B cell (primary cell): ENCODE results near the gene BRD4. TPM values are rescaled to one million over a fixed set of nuclear protein-coding genes. Genes with fewer than 3 reads are reported as not detected.

Source experiments
- ATAC-seq: fragments of 200-7000 bp; cut with Tn5 transposase; one replicate; pipeline ENCODE4 v1.10.0; 2021; ENCODE audit warnings: low read depth, mild to moderate bottlenecking, moderate number of reproducible peaks, moderate library complexity
- CTCF ChIA-PET: fragments of 350-600 bp; sonication (Branson Sonifier 250); formaldehyde crosslinking; loops from one replicate; lab custom pipeline; 2021; ENCODE audit warnings: antibody characterized with exemption, inconsistent platforms; lab: Charles Lee
- POLR2A ChIA-PET: fragments of 350-600 bp; sonication (Branson Sonifier 250); formaldehyde crosslinking; loops from one replicate; lab custom pipeline; 2021; ENCODE audit warnings: antibody characterized with exemption; lab: Charles Lee
- DNase-seq: peaks from one replicate; pipeline ENCODE4 v3.0.0; 2013
- H2AFZ ChIP-seq: 2 replicates; pipeline ENCODE4 v1.6.1; 2012; ENCODE audit warnings: mild to moderate bottlenecking, low read depth, low read length; ENCODE audit not compliant: insufficient read depth, poor library complexity, severe bottlenecking
- H3K27ac ChIP-seq, 2 donors: 1 replicate in 1 of 2; 2 replicates in 1 of 2; pipeline ENCODE4 v1.5.1; 2012 to 2013; ENCODE audit warnings: low read length in 2 of 2, mild to moderate bottlenecking in 2 of 2, moderate library complexity in 1 of 2
- H3K27me3 ChIP-seq, 4 experiments: fragments of 200-600 bp in 1 of 4; sonication (generic) in 1 of 4; replicated peaks in 1 of 4; 1 replicate in 2 of 4; 2 replicates in 2 of 4; pipeline versions ENCODE4 v1.6.1 to v1.7.0; 2013 to 2016; ENCODE audit warnings: low read length in 3 of 4, mild to moderate bottlenecking in 2 of 4, mixed read lengths in 1 of 4, moderate library complexity in 1 of 4; ENCODE audit not compliant: insufficient read depth in 4 of 4, control insufficient read depth in 3 of 4; ENCODE audit errors: control extremely low read depth in 1 of 4
- H3K36me3 ChIP-seq, 2 experiments: replicated peaks in 1 of 2; 1 replicate in 1 of 2; 2 replicates in 1 of 2; pipeline versions ENCODE4 v1.6.1 to v1.7.1; 2013; ENCODE audit warnings: low read length in 1 of 2; ENCODE audit not compliant: insufficient read depth in 2 of 2, control insufficient read depth in 1 of 2; ENCODE audit errors: control extremely low read depth in 1 of 2, extremely low read depth in 1 of 2
- H3K4me1 ChIP-seq, 2 donors: fragments of 200-600 bp in 1 of 2; sonication (generic) in 1 of 2; 1 replicate in 1 of 2; 2 replicates in 1 of 2; pipeline versions ENCODE4 v1.5.1 to v1.6.1; 2013 to 2017; ENCODE audit warnings: low read length in 2 of 2; ENCODE audit not compliant: control insufficient read depth in 2 of 2, insufficient read depth in 2 of 2
- H3K4me2 ChIP-seq: replicated peaks from 2 replicates; pipeline ENCODE3; 2012; ENCODE audit warnings: mild to moderate bottlenecking, low read depth, low read length; ENCODE audit not compliant: poor library complexity, severe bottlenecking
- H3K4me3 ChIP-seq, 5 experiments: fragments of 200-600 bp in 1 of 5; sonication (generic) in 1 of 5; 1 replicate in 3 of 5; 2 replicates in 2 of 5; pipeline versions ENCODE4 v1.5.1 to v1.7.0; 2011 to 2016; ENCODE audit warnings: low read length in 4 of 5, mild to moderate bottlenecking in 4 of 5, low read depth in 2 of 5, control low read depth in 1 of 5, moderate library complexity in 1 of 5; ENCODE audit not compliant: insufficient read depth in 1 of 5; ENCODE audit errors: control extremely low read depth in 1 of 5, extremely low read depth in 1 of 5
- H3K79me2 ChIP-seq: fragments of 200-600 bp; sonication (generic); one replicate; pipeline ENCODE4 v1.6.0; 2016; ENCODE audit warnings: low read length; ENCODE audit not compliant: control insufficient read depth, insufficient read depth
- H3K9ac ChIP-seq: fragments of 200-600 bp; sonication (generic); 2 replicates; pipeline ENCODE4 v1.6.1; 2017; ENCODE audit warnings: mild to moderate bottlenecking, low read length, moderate library complexity
- H3K9me3 ChIP-seq, 3 donors: one replicate each; pipeline versions ENCODE4 v1.6.1 to v1.7.1; 2013; ENCODE audit warnings: low read length in 2 of 3; ENCODE audit not compliant: control insufficient read depth in 2 of 3, insufficient read depth in 1 of 3; ENCODE audit errors: control extremely low read depth in 1 of 3
- H4K20me1 ChIP-seq: 2 replicates; pipeline ENCODE4 v1.6.0; 2012; ENCODE audit warnings: mild to moderate bottlenecking, low read length; ENCODE audit not compliant: insufficient read depth, control insufficient read depth, poor library complexity, severe bottlenecking
- H3K27ac Mint-ChIP-seq: one replicate; pipeline ENCODE4 v1.8.0; 2021; ENCODE audit warnings: mixed read lengths
- H3K27me3 Mint-ChIP-seq: one replicate; pipeline ENCODE4 v1.8.0; 2021; ENCODE audit warnings: mixed read lengths
- H3K4me1 Mint-ChIP-seq: one replicate; pipeline ENCODE4 v1.8.0; 2021; ENCODE audit warnings: mixed read lengths
- H3K4me3 Mint-ChIP-seq: one replicate; pipeline ENCODE4 v1.8.0; 2021; ENCODE audit warnings: mixed read lengths
- H3K9me3 Mint-ChIP-seq: one replicate; pipeline ENCODE4 v1.8.0; 2022; ENCODE audit warnings: mixed read lengths; ENCODE audit not compliant: insufficient read depth
- EZH2 ChIP-seq: IDR thresholded peaks from 2 replicates; pipeline ENCODE4 v1.6.1; 2012; ENCODE audit warnings: borderline replicate concordance, low read depth, mild to moderate bottlenecking, moderate library complexity, low read length; ENCODE audit not compliant: insufficient read depth, poor library complexity, severe bottlenecking
- WGBS: methylation state at CpG from one replicate; pipeline ENCODE4 v1.1.5; 2013; ENCODE audit warnings: missing lambda C conversion rate; ENCODE audit not compliant: insufficient coverage; 5-methylcytosine and 5-hydroxymethylcytosine counted together
- intact Hi-C: fragments of 100-400 bp; cut with micrococcal nuclease; formaldehyde crosslinking; loops from one replicate; pipeline ENCODE4 v1.10.0; 2022
- polyA plus RNA-seq: library from polyadenylated mRNA; depleted of rRNA; stranded (reverse); fragments of >200 nt; gene quantifications from 2 replicates; pipeline ENCODE4 v1.2.3, GENCODE V29; 2012
- total RNA-seq, 2 donors: library from RNA; stranded (reverse); fragments of 120-200 nt in 1 of 2; gene quantifications; 1 replicate in 1 of 2; 2 replicates in 1 of 2; pipeline versions ENCODE4 v1.2.3 to v1.2.4, GENCODE V29; 2013 to 2022
- TF ChIP-seq, protein P1 (sequence below): fragments of 200-600 bp; IDR thresholded peaks from one replicate; pipeline ENCODE4 v1.8.0; 2022; ENCODE audit warnings: antibody characterized with exemption, mild to moderate bottlenecking

BRD4 gene
- total and polyA plus RNA-seq, 2 donors (not counting 1 experiment from before 2014, with no cell fraction given) = 30.7 to 209 TPM

DNA sequence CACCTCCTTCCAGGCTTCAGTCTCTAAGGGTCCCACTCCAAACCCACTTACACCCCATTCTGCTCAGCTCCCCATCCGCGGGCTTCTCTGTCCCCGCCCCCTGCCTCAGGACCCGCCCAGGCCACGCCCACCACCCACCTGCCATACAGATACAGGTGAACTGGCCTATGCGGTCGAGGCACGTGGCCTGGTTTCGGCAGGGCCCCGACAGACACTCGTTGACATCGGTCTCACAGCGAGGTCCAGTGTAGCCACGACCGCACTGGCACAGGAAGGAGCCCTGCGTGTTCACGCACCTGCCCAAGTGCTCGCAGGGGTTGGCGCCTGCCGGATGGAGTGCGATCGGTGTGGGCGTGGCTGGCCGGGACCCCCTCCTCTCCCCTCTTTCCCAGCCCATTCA is 143.5 kb downstream of the BRD4 start:
- no peaks in the 10 kb centered on the region for H3K79me2 ChIP-seq
- H3K27me3 ChIP-seq = peaks cover 0 to 14% (median 2%) of the 10 kb centered on the region in 4 experiments
- no peaks in the 10 kb centered on the region for H3K4me1 ChIP-seq
- TF ChIP-seq EZH2 = no peak
- TF ChIP-seq, protein P1, sequence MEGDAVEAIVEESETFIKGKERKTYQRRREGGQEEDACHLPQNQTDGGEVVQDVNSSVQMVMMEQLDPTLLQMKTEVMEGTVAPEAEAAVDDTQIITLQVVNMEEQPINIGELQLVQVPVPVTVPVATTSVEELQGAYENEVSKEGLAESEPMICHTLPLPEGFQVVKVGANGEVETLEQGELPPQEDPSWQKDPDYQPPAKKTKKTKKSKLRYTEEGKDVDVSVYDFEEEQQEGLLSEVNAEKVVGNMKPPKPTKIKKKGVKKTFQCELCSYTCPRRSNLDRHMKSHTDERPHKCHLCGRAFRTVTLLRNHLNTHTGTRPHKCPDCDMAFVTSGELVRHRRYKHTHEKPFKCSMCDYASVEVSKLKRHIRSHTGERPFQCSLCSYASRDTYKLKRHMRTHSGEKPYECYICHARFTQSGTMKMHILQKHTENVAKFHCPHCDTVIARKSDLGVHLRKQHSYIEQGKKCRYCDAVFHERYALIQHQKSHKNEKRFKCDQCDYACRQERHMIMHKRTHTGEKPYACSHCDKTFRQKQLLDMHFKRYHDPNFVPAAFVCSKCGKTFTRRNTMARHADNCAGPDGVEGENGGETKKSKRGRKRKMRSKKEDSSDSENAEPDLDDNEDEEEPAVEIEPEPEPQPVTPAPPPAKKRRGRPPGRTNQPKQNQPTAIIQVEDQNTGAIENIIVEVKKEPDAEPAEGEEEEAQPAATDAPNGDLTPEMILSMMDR = no peak
- POLR2A ChIA-PET = no interaction called here
- no peak overlapping the region for H3K4me2 ChIP-seq
- H3K36me3 ChIP-seq = no peaks in the 10 kb centered on the region
- no peak overlapping the region for H2AFZ ChIP-seq
- peaks cover 0 to 9% (median 0%) of the 10 kb centered on the region in 3 donors for H3K9me3 ChIP-seq
- Mint-ChIP-seq H3K9me3 (peaks cover 2% of the 10 kb centered on the region), H3K4me3 (no peak overlapping the region), H3K27me3 (peaks cover 16% of the 10 kb centered on the region), H3K27ac (no peak overlapping the region), H3K4me1 (no peaks in the 10 kb centered on the region)
- no peaks in the 10 kb centered on the region for H4K20me1 ChIP-seq
- H3K27ac ChIP-seq = no peak overlapping the region
- 89% methylated on average over 24 of the region's 24 CpGs for WGBS
- CTCF ChIA-PET = no interaction called here
- ATAC-seq (no peak), DNase-seq (no peak)
- no peak overlapping the region for H3K4me3 ChIP-seq
- intact Hi-C loops = no loop called here
- no peak overlapping the region for H3K9ac ChIP-seq

DNA sequence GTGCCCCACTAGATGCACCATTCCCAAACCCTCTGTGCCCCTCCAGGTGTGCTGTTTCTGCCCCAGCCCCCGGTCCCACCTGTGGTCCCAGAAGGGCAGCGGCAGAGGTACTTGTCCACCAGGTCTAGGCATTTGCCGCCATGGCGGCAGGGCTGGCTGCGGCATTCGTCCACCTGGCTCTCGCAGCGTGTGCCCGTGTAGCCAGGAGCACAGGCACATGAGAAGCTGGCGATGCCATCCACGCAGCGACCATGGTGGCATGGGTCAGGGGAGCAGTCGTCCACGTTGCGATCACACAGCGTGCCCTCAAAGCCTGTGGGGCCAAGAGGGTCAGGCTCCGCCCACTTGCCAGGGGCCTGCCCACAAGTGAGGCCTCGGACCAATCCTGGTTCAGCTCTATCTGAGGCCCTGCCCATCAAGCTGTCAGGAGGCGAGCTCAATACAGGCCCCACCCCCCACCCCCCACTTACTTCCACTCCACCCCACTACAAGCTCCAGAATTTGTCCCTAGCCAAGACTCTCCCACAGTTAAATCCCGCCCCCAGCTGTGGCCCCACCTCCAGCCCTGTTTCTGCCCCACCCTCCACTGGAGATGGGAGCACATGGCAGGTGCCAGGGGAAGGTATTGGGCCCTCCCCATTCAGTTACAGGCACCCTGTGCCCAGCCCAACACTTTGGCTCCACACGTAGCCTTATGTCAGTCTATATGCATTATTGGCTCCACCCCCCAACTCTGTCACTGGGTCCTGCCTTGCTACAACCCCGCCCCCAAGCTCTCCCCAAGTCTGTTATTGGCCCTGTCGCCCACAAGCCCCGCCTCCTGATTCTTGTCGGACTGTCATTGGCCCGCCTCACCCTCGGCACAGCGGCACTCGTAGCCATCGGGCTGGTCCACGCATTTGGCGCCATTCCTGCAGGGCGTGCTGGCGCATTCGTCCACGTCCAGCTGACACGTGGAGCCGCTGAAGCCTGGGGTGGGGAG is 145.0 kb downstream of the BRD4 start:
- peaks cover 0 to 10% (median 1%) of the 10 kb centered on the region in 4 experiments for H3K27me3 ChIP-seq
- H3K9me3 ChIP-seq = peaks cover 0 to 9% (median 0%) of the 10 kb centered on the region in 3 donors
- no peaks in the 10 kb centered on the region for H3K4me1 ChIP-seq
- DNase-seq (no peak), ATAC-seq (no peak)
- H3K27ac ChIP-seq = no peak overlapping the region
- CTCF ChIA-PET = no interaction called here
- no peaks in the 10 kb centered on the region for H4K20me1 ChIP-seq
- no peaks in the 10 kb centered on the region for H3K36me3 ChIP-seq
- Mint-ChIP-seq H3K27ac (no peak overlapping the region), H3K9me3 (peaks cover 2% of the 10 kb centered on the region), H3K4me3 (no peak overlapping the region), H3K4me1 (no peaks in the 10 kb centered on the region), H3K27me3 (peaks cover 10% of the 10 kb centered on the region)
- no peak overlapping the region for H3K9ac ChIP-seq
- 94% methylated on average over 30 of the region's 38 CpGs for WGBS
- H3K4me2 ChIP-seq = no peak overlapping the region
- POLR2A ChIA-PET = no interaction called here
- no peak overlapping the region for H3K4me3 ChIP-seq
- intact Hi-C loops = no loop called here
- no peaks in the 10 kb centered on the region for H3K79me2 ChIP-seq
- H2AFZ ChIP-seq = no peak overlapping the region
- TF ChIP-seq, protein P1 = no peak
- no peak for TF ChIP-seq EZH2
